ENCODE results near the gene UBE2Q1. TPM values are rescaled to one million over a fixed set of nuclear protein-coding genes. Genes with fewer than 3 reads are reported as not detected.
A peak's percentile ranks its signal among the peaks of the same experiment; 100 is the strongest.

The UBE2Q1 gene
- total and polyA plus RNA-seq, 10 of the 15 experiments (the other 5 are each of a cell fraction or from before 2014, with no cell fraction given): 3.9 to 82.6 (median 24.1) TPM

- H3K4me2 ChIP-seq (ENCODE audit: control insufficient read depth, insufficient read depth): peak overlapping the region; percentile 74
- H2AFZ ChIP-seq (ENCODE audit: control insufficient read depth, low read depth, low read length): no peak overlapping the region
- H3K27ac ChIP-seq (ENCODE audit: control insufficient read depth, insufficient read depth): peak overlapping the region; percentile 100
- H3K27me3 ChIP-seq (replicated peaks in 1 of 2; ENCODE audit: control insufficient read depth in 2 of 2, insufficient read depth in 2 of 2, low read length in 1 of 2): no peaks in the 10 kb centered on the region
- DNase-seq (ENCODE audit: low read depth, low spot score) (no peak), FAIRE-seq (no peak), ATAC-seq (peak; percentile 9)
- ChIA-PET CTCF (interaction anchor here (0.7 to 2.8 kb wide), 7 partner anchors 12 to 455 kb away, joined by 3 to 9 read pairs (median 4); no protein-coding TSS in a partner anchor), SMC1A (ENCODE audit: uncharacterized antibody, unreplicated experiment) (interaction anchor here (1.0 to 4.9 kb wide), 5 partner anchors 14 to 48 kb away, joined by 3 to 36 read pairs (median 5); no protein-coding TSS in a partner anchor), RAD21 (ENCODE audit: unreplicated experiment) (interaction anchor here (0.6 to 3.9 kb wide), 7 partner anchors 12 to 457 kb away, joined by 3 to 23 read pairs (median 3); partner anchors contain the start of gene EFNA4), POLR2A (interaction anchor here (0.6 to 2.7 kb wide), 8 partner anchors 12 to 420 kb away, joined by 3 to 11 read pairs (median 4); no protein-coding TSS in a partner anchor)
- TF ChIP-seq RELB (IDR thresholded peaks at IDR 0.05; ENCODE audit: low read depth) (no peak), POLR2AphosphoS5 (IDR thresholded peaks at IDR 0.05; ENCODE audit: low read length) (peak; percentile 3; the same call in 1 of the 2 replicates), JUNB (IDR thresholded peaks at IDR 0.05) (no peak), NBN (IDR thresholded peaks at IDR 0.05) (0 out of 2 replicates have a peak, but pooled peaks have one; percentile 8), FOXM1 (IDR thresholded peaks at IDR 0.05; ENCODE audit: low read depth, low read length) (0 out of 2 replicates have a peak, but pooled peaks have one; percentile 25)
- intact Hi-C loops (cut with micrococcal nuclease; ENCODE audit: unreplicated experiment): loop anchor here (5.0 kb wide), 1 partner anchor 260 kb away; no protein-coding TSS in a partner anchor
- in situ Hi-C loops (cut with MboI): no loop called here
- H3K9ac ChIP-seq (ENCODE audit: control insufficient read depth, insufficient read depth, low read length): peak overlapping the region; percentile 96
- H3K9me3 ChIP-seq (replicated peaks; ENCODE audit: control insufficient read depth, insufficient read depth, low read length): no peaks in the 10 kb centered on the region
- H3K4me3 ChIP-seq: peak overlapping the region; percentile 80
- 1% methylated on average over 11 of the region's 11 CpGs for whole genome bisulfite sequencing (ENCODE audit: insufficient coverage, insufficient replicate concordance, low lambda C conversion rate, missing lambda C conversion rate)
- peaks cover 2 to 29% of the 10 kb centered on the region in 2 experiments for H3K36me3 ChIP-seq (ENCODE audit: control insufficient read depth in 2 of 2, insufficient read depth in 2 of 2, low read length in 1 of 2)
- peaks cover 47% of the 10 kb centered on the region for H3K4me1 ChIP-seq (ENCODE audit: control insufficient read depth, insufficient read depth, low read length)
- BruUV-seq (replicated peaks): TSS peak; percentile 71
- H3K79me2 ChIP-seq (ENCODE audit: control insufficient read depth, insufficient read depth, low read length): peaks cover 97% of the 10 kb centered on the region
- H4K20me1 ChIP-seq (ENCODE audit: control insufficient read depth, insufficient read depth): peaks cover 28% of the 10 kb centered on the region
Observed at GRCh38 chr1:154607106-154607608, 48.7 kb upstream of the UBE2Q1 start.

All from GM12878 (cell line).